ENCODE results near the gene CAMSAP2. TPM values are rescaled to one million over a fixed set of nuclear protein-coding genes. Genes with fewer than 3 reads are reported as not detected.

CAMSAP2 gene
- total RNA-seq, 4 donors from 2014 or later: 37.8 to 47.4 (median 46.0) TPM

- Histone ChIP-seq H3K4me1 (no peaks in the 10 kb centered on the region), H3K27me3 (peaks cover 5% of the 10 kb centered on the region), H3K9me3 (no peaks in the 10 kb centered on the region), H3K27ac (no peak overlapping the region), H3K36me3 (no peaks in the 10 kb centered on the region), H3K4me3 (no peak overlapping the region)
- WGBS, 2 donors (ENCODE audit: low coverage in 1 of 2): 82 to 86% methylated on average over 4 of the region's 4 CpGs
- no peak for ATAC-seq
- TF ChIP-seq EP300 (IDR thresholded peaks at IDR 0.05) (no peak), POLR2AphosphoS5 (IDR thresholded peaks at IDR 0.05) (no peak), POLR2A (IDR thresholded peaks at IDR 0.05) (no peak), CTCF (IDR thresholded peaks at IDR 0.05) (no peak)
Measured at GRCh38 chr1:200909757-200910239, 171.1 kb downstream of the CAMSAP2 start.

Other genes with a start within 250 kb of the CAMSAP2 start
- under 1 TPM in 3 of 4 donors, not detected in 1; 0.12 to 0.17 (median 0.13) TPM for gene KIF14, start 118.1 kb upstream of the CAMSAP2 start, total RNA-seq
- gene DDX59, start 69.0 kb upstream of the CAMSAP2 start, total RNA-seq: 10 to 100 TPM; 21.8 to 34.7 (median 24.3) TPM
- gene GPR25, start 134.1 kb downstream of the CAMSAP2 start, total RNA-seq: not detected
- gene INAVA, start 156.0 kb downstream of the CAMSAP2 start, total RNA-seq: 1 to 10 TPM in 1 of 4 donors, under 1 TPM in 1, not detected in 2; 0.47 to 2.9 TPM